Neural cell (in vitro differentiated cells): ENCODE measurements around the gene ATXN10.

Experiments used
- EP300 ChIP-seq: fragments of 450-650 bp; conservative IDR thresholded peaks from 2 replicates; pipeline ENCODE4 v1.6.1; 2014; ENCODE audit warnings: antibody characterized with exemption, mild to moderate bottlenecking, moderate library complexity; ENCODE audit not compliant: poor library complexity, severe bottlenecking
- EZH2 ChIP-seq: fragments of 200-600, 300-800 bp; shearing (Covaris generic), sonication (generic); IDR thresholded peaks from 2 replicates; pipeline ENCODE4 v1.6.1; 2014; ENCODE audit warnings: antibody characterized with exemption, low read length, borderline replicate concordance, mild to moderate bottlenecking; ENCODE audit not compliant: insufficient read depth, poor library complexity, severe bottlenecking
- POLR2AphosphoS5 ChIP-seq: IDR thresholded peaks from 2 replicates; pipeline ENCODE4 v1.6.1; 2012
- RAD21 ChIP-seq: fragments of 450-650 bp; conservative IDR thresholded peaks from 2 replicates; pipeline ENCODE4 v1.6.1; 2014; ENCODE audit warnings: antibody characterized with exemption, mild to moderate bottlenecking, moderate library complexity
- TAF1 ChIP-seq: IDR thresholded peaks from 2 replicates; pipeline ENCODE4 v1.6.1; 2012; ENCODE audit warnings: low read depth
- TF ChIP-seq, protein P1 (sequence below): fragments of 450-650 bp; IDR thresholded peaks from 2 replicates; pipeline ENCODE4 v1.5.1; 2014; ENCODE audit warnings: antibody characterized with exemption, mild to moderate bottlenecking, moderate library complexity; ENCODE audit not compliant: poor library complexity, severe bottlenecking
- TF ChIP-seq, protein P2 (sequence below): IDR thresholded peaks from 2 replicates; pipeline ENCODE4 v1.6.1; 2012; ENCODE audit warnings: borderline replicate concordance

DNA sequence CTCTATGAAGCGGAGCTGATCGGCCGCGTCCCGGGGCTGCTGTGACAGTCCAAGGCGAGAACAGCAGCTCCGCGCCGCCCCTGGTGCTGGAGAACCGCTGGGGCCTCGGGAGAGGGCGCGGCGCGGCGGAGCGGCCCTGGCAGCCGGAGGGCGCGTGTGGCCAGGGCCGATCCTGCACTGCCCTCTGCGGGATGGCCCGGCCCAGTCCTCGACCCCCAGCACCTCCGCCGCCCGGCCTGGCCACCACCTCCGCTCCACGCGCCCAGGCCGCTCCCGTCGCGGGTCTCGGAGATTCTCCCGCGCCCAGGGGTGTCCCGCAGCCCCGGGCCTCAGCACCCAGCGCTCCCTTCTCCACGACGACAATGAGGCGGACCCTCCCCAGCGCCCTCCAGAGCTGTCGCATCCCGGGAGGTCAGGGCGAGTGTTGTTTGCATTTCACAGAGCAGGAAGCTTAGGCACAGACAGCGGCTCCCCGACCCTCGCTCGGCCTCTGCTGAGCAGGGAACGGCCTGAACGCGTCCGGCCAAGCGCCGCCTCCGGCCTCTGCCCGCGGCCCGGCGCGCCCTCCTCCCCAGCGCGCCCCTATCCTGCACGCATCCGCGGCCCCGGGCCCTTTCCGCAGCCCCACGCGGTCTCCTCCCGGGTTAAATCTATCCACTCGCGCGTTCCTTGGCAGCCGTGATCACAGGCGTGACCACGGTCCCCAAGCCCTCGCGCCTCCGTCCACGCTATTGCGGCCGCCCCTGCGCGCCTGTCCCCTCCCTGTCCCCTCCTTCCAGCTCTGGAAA is 195.7 kb downstream of the ATXN10 start:
- TF ChIP-seq POLR2AphosphoS5 (no peak), RAD21 (no peak), TAF1 (no peak), EP300 (no peak), EZH2 (no peak)
- TF ChIP-seq, protein P1, sequence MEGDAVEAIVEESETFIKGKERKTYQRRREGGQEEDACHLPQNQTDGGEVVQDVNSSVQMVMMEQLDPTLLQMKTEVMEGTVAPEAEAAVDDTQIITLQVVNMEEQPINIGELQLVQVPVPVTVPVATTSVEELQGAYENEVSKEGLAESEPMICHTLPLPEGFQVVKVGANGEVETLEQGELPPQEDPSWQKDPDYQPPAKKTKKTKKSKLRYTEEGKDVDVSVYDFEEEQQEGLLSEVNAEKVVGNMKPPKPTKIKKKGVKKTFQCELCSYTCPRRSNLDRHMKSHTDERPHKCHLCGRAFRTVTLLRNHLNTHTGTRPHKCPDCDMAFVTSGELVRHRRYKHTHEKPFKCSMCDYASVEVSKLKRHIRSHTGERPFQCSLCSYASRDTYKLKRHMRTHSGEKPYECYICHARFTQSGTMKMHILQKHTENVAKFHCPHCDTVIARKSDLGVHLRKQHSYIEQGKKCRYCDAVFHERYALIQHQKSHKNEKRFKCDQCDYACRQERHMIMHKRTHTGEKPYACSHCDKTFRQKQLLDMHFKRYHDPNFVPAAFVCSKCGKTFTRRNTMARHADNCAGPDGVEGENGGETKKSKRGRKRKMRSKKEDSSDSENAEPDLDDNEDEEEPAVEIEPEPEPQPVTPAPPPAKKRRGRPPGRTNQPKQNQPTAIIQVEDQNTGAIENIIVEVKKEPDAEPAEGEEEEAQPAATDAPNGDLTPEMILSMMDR: no peak
- TF ChIP-seq, protein P2, sequence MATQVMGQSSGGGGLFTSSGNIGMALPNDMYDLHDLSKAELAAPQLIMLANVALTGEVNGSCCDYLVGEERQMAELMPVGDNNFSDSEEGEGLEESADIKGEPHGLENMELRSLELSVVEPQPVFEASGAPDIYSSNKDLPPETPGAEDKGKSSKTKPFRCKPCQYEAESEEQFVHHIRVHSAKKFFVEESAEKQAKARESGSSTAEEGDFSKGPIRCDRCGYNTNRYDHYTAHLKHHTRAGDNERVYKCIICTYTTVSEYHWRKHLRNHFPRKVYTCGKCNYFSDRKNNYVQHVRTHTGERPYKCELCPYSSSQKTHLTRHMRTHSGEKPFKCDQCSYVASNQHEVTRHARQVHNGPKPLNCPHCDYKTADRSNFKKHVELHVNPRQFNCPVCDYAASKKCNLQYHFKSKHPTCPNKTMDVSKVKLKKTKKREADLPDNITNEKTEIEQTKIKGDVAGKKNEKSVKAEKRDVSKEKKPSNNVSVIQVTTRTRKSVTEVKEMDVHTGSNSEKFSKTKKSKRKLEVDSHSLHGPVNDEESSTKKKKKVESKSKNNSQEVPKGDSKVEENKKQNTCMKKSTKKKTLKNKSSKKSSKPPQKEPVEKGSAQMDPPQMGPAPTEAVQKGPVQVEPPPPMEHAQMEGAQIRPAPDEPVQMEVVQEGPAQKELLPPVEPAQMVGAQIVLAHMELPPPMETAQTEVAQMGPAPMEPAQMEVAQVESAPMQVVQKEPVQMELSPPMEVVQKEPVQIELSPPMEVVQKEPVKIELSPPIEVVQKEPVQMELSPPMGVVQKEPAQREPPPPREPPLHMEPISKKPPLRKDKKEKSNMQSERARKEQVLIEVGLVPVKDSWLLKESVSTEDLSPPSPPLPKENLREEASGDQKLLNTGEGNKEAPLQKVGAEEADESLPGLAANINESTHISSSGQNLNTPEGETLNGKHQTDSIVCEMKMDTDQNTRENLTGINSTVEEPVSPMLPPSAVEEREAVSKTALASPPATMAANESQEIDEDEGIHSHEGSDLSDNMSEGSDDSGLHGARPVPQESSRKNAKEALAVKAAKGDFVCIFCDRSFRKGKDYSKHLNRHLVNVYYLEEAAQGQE: no peak
